Measurements from ENCODE around the gene MYL11.
"Not testable (repeated sequence)": the region's sequence is repeated elsewhere in the genome, so short reads cannot be mapped to it uniquely, and the experiment has no call there.

The MYL11 gene

GRCh38 chr16:30371248-30371816 is 3.3 kb upstream of the MYL11 start:
- no peak for DNase-seq

GRCh38 chr16:30372038-30372712 is 2.4 kb upstream of the MYL11 start:
- no peak for DNase-seq

GRCh38 chr16:30372725-30373124 is 1.9 kb upstream of the MYL11 start:
- DNase-seq: no peak

GRCh38 chr16:30375864-30376263 is 1.3 kb downstream of the MYL11 start:
- no peak for DNase-seq

- DNase-seq: no peak
These were observed 1.9 kb downstream of the MYL11 start for GRCh38 chr16:30376461-30376902.

- DNase-seq: no peak
These were observed 2.6 kb downstream of the MYL11 start for GRCh38 chr16:30377050-30377811.

GRCh38 chr16:30377812-30378235 is 3.2 kb downstream of the MYL11 start:
- DNase-seq: peak; percentile 54

- peak; percentile 97 for DNase-seq
These were observed 3.9 kb downstream of the MYL11 start for GRCh38 chr16:30378236-30379157.

GRCh38 chr16:30379158-30379783 is 4.7 kb downstream of the MYL11 start:
- DNase-seq: no peak

GRCh38 chr16:30380072-30380802 is 5.6 kb downstream of the MYL11 start:
- DNase-seq: no peak

- no peak for DNase-seq
These were observed 6.2 kb downstream of the MYL11 start for GRCh38 chr16:30380803-30381208.

GRCh38 chr16:30381291-30382041 is 6.9 kb downstream of the MYL11 start:
- DNase-seq: no peak

GRCh38 chr16:30382111-30382881 is 7.7 kb downstream of the MYL11 start, which contains the start of gene SEPTIN1:
Gene SEPTIN1 (minus strand): TSS chr16:30382561. CDS start chr16:30382542, 19 bp downstream.
- no peak for DNase-seq

- DNase-seq: no peak
These were observed 8.9 kb downstream of the MYL11 start for GRCh38 chr16:30383521-30383920.

- no peak for DNase-seq
These were observed 20.1 kb downstream of the MYL11 start for GRCh38 chr16:30394592-30395154.

- peak; percentile 23 for DNase-seq
These were observed 20.8 kb downstream of the MYL11 start, which contains the start of gene ZNF48 for GRCh38 chr16:30395155-30395991. Gene ZNF48 (plus strand): TSS chr16:30395420. CDS start chr16:30395795, 375 bp downstream.

- no peak for DNase-seq
These were observed 21.5 kb downstream of the MYL11 start for GRCh38 chr16:30395992-30396585.

- not testable (repeated sequence) for DNase-seq
These were observed 22.0 kb downstream of the MYL11 start for GRCh38 chr16:30396627-30397026.
